HFFc6 (cell line): Measurements from ENCODE around the gene STK32A. TPM values are rescaled to one million over a fixed set of nuclear protein-coding genes. Genes with fewer than 3 reads are reported as not detected.

Experiments used
- DNase-seq: peaks from one replicate; pipeline ENCODE4 v3.0.0-alpha.2; 2018
- H3K27ac Mint-ChIP-seq: 2 replicates; pipeline ENCODE4 v1.8.0; 2020; ENCODE audit warnings: mild to moderate bottlenecking, mixed read lengths
- H3K27me3 Mint-ChIP-seq: 2 replicates; pipeline ENCODE4 v1.8.0; 2021; ENCODE audit warnings: mild to moderate bottlenecking, moderate library complexity, mixed read lengths; ENCODE audit not compliant: insufficient read depth
- H3K36me3 Mint-ChIP-seq: 2 replicates; pipeline ENCODE4 v1.8.0; 2021; ENCODE audit warnings: low read depth, mixed read lengths
- H3K4me1 Mint-ChIP-seq: 2 replicates; pipeline ENCODE4 v1.8.0; 2020; ENCODE audit warnings: low read depth, mixed read lengths
- H3K4me3 Mint-ChIP-seq: 2 replicates; pipeline ENCODE4 v1.8.0; 2020; ENCODE audit warnings: mild to moderate bottlenecking, moderate library complexity, mixed read lengths
- H3K9me3 Mint-ChIP-seq: 2 replicates; pipeline ENCODE4 v1.8.0; 2020; ENCODE audit warnings: mild to moderate bottlenecking, mixed read lengths
- CTCF ChIP-seq: fragments of 200-600 bp; sonication (generic); IDR thresholded peaks from 2 replicates; pipeline ENCODE4 v1.5.0; 2021; ENCODE audit warnings: antibody characterized with exemption, mild to moderate bottlenecking
- total RNA-seq, 6 experiments: library from RNA; stranded (reverse); fragmentation: NEBNext Ultra II Directional; extraction: Animal tissue kit (Norgen Biotek cat#: 25700); gene quantifications; 2 replicates in 1 of 6; 3 replicates in 5 of 6; pipeline ENCODE4 v1.2.3, GENCODE V29; 2021

Gene STK32A
- total RNA-seq, 6 experiments from 2014 or later, result 0.21 to 1.4 (median 0.91) TPM

- no peaks in the 10 kb centered on the region for H3K4me1 Mint-ChIP-seq
- H3K36me3 Mint-ChIP-seq, result no peaks in the 10 kb centered on the region
- peaks cover 7% of the 10 kb centered on the region for H3K27me3 Mint-ChIP-seq
- no peak for DNase-seq
- H3K4me3 Mint-ChIP-seq, result no peak overlapping the region
- no peak overlapping the region for H3K27ac Mint-ChIP-seq
- TF ChIP-seq CTCF, result no peak
- no peaks in the 10 kb centered on the region for H3K9me3 Mint-ChIP-seq
Measured at GRCh38 chr5:147267082-147267832, 32.4 kb downstream of the STK32A start.

DNA sequence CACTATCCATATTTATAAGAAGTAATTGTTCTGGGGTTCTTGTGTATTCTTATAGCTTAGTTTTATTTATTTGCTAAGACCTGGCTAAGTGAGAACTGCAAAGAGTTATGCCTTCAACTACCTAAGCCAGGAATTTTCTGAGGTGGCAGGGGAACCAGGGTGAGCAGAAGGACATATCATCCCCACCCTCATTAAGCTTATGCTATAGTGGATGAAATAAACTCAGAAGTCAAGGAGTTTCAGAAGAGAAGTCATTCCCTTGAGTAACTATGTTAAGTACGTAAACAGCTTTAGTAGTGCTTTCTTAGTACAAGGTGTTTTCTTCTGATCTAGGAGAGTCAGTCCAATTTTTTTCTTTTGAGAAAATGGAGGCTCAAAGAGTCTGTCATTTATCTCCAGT is 41.7 kb downstream of the STK32A start:
- Mint-ChIP-seq H3K27ac (no peak overlapping the region), H3K9me3 (no peaks in the 10 kb centered on the region), H3K4me1 (no peaks in the 10 kb centered on the region), H3K27me3 (no peaks in the 10 kb centered on the region; the same call in none of the 2 replicates), H3K36me3 (no peaks in the 10 kb centered on the region), H3K4me3 (no peak overlapping the region)
- TF ChIP-seq CTCF, result no peak
- DNase-seq, result no peak

DNA sequence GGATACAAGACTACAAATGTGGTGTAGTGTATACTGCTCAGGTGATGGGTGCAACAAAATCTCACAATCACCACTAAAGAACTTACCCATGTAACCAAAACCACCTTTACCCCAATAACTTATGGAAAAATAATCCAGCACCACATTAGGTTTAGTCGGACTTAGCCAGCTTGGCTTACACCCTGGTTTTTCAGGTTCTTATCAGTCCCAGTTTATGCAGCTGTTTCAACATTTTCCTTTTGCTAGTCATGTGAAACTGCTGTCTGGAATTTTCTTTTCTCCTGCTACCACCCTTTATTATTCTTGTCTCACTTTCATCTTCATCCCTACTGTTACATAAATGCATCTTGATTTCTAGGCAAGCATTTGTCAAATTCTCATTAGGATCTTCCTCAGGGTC is 51.5 kb downstream of the STK32A start:
- no peak overlapping the region for H3K4me3 Mint-ChIP-seq
- no peak for DNase-seq
- TF ChIP-seq CTCF, result no peak
- H3K36me3 Mint-ChIP-seq, result no peaks in the 10 kb centered on the region
- no peak overlapping the region for H3K27ac Mint-ChIP-seq
- H3K27me3 Mint-ChIP-seq, result peaks cover 4% of the 10 kb centered on the region; the same call in 1 of the 2 replicates
- no peaks in the 10 kb centered on the region for H3K9me3 Mint-ChIP-seq
- no peaks in the 10 kb centered on the region for H3K4me1 Mint-ChIP-seq

GRCh38 chr5:147287110-147287509 is 52.3 kb downstream of the STK32A start:
- Mint-ChIP-seq H3K4me3 (no peak overlapping the region), H3K9me3 (no peaks in the 10 kb centered on the region), H3K27me3 (peaks cover 4% of the 10 kb centered on the region; the same call in 1 of the 2 replicates), H3K27ac (no peak overlapping the region), H3K4me1 (no peaks in the 10 kb centered on the region), H3K36me3 (no peaks in the 10 kb centered on the region)
- DNase-seq, result no peak
- TF ChIP-seq CTCF, result no peak

- no peaks in the 10 kb centered on the region; the same call in 1 of the 2 replicates for H3K27me3 Mint-ChIP-seq
- DNase-seq, result no peak
- H3K4me1 Mint-ChIP-seq, result no peaks in the 10 kb centered on the region
- no peak overlapping the region for H3K27ac Mint-ChIP-seq
- no peaks in the 10 kb centered on the region for H3K9me3 Mint-ChIP-seq
- TF ChIP-seq CTCF, result no peak
- H3K4me3 Mint-ChIP-seq, result no peak overlapping the region
- no peaks in the 10 kb centered on the region for H3K36me3 Mint-ChIP-seq
Measured at GRCh38 chr5:147290261-147290660, 55.4 kb downstream of the STK32A start.
